ENCODE measurements around the gene RNF149.
"Not testable (repeated sequence)": the region's sequence is repeated elsewhere in the genome, so short reads cannot be mapped to it uniquely, and the experiment has no call there.

Gene RNF149

DNA sequence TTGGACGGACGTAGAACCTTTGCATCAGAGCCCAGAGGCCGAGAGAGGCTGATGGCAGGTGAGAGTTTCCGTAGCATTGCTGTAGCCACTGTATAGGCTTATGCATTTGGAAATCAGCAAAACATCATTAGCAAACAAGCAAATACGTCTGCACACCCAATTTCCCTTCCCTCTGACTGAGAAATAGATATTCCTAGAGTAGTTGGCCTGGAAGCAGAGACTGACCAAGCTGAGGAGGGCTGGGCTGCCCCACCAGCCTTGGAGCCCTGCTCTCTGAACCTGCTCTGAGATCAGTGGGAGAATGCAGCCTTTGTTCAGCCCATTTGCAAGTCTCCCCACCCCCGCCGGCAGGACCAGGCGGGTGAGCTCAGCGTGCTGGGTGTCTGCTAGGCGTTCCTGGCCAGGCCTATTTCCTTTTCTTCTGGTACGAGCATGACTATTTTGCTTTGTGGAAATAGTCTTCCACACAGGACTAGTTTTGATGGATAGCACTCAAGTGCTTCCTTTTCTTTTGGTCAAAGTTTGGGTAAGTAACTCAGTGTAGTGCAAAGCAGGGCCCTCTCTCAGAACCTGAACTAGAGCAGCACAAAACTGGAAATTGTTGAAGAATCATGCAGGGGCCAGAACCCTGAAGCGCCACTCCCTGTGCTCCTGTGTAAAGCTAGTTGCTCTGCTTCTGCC, 21.9 kb upstream of the RNF149 start:
- DNase-seq = peak; percentile 46

DNA sequence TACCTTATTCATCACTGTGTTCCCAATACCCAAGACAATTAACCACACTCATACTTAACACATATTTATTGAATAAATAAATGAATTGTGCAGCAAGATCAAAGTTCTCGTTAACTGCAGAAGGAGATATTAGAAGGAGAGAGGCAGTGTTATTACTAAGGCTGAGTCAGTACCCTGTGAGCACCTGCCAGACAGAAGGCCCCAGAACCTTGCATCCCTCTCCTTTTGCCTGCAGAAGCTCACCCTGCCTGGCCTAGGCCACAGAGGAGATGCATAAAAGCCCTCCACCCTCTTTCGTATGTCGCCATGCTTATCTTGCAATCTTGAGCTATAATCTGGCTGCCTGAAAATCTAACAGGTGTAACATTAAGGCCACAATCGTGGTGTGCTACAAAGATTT, 20.5 kb upstream of the RNF149 start:
- DNase-seq = no peak

DNA sequence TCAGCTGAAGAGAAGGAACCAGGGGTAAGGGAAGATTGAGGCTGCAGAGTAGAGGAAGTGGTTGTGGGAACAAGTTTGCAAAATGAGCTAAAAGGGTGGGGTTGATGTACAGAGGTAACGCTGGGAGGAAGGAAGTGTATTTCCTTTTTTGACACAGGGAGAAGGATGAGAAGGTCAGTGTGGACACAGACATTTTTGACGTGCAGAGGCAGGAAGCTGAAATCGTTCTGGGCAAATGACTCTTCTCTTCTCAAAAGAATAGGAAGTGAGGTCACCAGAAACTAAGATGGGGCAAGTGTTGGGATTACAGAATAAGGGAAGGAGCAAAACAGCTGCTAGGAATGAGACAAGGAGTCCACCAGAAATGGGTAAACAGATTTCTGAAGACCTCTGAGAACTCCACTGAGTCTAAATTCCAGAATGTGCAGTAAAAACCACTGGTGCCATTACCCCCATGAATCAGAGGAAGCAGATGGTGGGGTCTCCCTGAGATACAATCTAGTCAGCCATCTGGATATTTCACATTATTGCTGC, 20.0 kb upstream of the RNF149 start:
- no peak for DNase-seq

DNA sequence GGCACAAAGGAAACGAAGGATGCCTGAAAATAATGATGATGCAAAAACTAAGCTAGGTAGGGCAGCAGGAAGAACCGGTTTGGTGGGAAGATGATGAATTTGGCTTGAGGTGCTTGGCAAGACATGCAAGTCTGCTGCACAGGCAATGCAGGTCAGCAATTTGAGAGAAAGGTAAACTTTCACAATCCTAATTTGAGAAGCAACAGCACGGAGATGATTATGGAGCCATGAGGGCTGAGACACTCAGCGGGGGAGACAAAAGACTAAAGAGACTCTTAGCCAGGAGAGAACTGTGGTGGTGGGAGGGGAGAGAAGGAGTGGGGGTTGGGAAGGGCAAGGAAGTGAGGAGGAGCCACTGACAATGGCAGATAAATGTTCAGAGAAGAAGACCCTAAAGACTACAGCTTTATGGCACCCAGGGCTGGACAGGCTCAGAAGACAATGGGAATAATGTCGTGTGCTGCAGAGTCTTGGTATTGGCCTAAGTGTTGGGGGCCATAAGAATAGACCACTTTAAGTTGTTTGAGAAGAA, 19.4 kb upstream of the RNF149 start:
- no peak for DNase-seq

GRCh38 chr2:101325425-101325824, 16.9 kb upstream of the RNF149 start:
- DNase-seq = no peak

DNA sequence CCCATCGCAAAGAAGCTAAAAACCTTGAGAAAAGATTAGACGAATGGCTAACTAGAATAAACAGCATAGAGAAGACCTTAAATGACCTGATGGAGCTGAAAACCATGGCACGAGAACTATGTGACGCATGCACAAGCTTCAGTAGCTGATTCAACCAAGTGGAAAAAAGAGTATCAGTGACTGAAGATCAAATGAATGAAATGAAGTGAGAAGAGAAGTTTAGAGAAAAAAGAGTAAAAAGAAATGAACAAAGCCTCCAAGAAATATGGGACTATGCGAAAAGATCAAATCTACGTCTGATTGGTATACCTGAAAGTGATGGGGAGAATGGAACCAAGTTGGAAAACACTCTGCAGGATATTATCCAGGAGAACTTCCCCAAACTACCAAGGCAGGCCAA, 8.1 kb upstream of the RNF149 start:
- not testable (repeated sequence) for DNase-seq

- no peak for DNase-seq
Measured at GRCh38 chr2:101311696-101312017, 3.2 kb upstream of the RNF149 start.

- no peak for DNase-seq
Measured at GRCh38 chr2:101310834-101311695, 2.6 kb upstream of the RNF149 start.

DNA sequence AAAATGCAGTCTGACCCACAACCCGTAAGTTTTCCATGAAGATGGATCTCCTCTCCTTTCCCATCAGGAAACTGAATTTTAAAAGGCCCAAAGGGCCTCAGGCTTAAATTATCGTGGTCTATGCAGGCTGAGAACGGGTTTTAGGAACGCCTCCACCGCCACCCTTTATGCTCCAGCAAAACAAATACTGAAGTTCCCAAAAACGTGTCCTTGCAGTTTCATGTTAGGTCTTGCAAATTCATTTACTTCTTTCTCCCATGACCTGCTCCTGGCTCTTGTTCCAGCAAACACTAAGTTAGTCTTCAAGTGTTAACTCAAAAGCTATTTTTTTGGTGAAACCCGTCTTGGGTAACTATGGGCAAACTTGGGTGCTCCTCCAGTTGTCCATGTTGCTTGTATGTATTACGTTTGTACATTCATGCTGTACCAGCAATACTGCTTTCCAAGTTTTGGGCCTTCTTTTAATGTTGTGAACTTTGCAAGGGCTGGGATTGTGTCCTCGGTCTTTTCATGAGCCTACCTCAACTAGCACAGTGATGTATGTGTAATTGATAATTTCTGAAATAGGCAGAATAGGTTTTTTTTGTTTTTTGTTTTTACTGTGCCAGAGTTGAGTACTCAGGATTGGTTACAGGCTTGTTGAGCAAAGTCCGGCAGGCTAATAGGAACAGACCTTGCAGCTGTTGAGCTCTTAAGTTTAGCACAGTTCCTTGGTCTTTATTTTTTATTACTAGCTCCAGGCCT, 1.8 kb upstream of the RNF149 start:
- DNase-seq = no peak

DNA sequence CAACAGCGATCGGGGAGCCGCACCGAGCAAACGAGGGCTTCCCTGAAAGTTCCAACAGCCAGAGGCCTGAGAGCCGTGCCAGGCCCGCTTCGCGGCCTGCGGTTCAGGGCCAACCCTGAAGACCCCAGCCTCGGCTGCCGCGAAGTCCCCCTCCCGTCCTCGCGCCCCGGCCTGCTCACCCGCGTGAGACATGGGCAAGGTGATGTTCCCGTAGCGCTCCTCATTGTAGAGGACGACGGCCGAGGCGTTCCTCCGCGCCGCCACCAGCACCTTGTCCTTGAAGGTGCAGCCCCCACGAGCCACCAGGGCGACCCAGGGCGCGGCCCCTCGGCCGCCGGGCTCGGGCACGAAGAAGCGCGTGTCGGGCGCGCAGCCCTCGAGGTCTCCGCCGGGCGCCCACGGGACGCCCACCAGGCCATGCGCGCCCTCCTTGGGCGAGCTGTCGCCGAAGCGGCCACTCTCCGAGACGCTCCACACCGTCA, 510 bp downstream of the RNF149 start:
- peak; percentile 42 for DNase-seq

- DNase-seq = peak; percentile 31
Measured at GRCh38 chr2:101307503-101307902, 998 bp downstream of the RNF149 start.

DNA sequence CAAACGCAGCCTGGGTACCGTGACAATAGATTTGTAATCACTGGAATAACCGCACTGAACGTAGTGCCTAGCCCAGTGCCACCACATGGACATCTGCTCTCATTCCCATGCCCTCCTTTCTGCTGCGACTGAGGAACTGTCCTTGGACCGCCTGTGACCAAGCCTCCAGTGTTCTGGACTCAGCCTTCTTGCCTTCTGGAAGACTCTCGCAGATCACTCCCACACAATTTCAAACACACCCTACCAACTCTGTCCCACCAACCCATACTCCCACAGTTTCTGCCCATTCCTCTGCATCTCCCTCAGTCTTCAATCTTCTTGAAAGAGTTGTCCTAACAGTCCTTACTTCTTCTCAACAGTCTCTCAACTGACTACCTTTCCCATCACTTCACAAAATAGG, 2.1 kb downstream of the RNF149 start:
- DNase-seq = no peak

DNA sequence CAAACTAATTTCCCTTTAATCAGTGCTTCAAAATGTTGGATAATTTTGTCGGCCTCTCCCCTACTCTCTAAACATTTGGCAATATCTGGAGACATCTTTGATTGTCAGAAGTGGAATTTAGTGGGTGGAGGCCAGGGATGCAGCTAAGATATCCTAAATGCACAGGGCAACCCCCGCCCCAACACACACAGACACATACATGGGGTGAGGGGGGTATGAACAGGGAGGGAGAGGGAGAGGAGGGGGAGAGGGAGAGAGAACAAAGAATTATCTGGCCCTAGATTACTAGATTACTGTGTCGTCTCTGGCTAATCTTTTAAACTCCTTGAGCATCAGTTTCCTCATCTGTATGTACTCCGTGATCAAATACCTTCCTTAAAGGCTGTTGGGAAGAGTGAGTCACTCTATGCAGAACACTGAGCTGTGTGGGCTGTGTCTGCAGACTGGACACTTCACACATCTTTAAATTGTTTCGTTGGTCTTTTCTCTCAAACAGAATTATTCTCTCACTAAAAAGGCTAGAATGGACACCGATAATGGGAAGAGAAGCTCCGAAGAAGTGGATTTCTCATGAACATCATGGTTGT, 2.9 kb downstream of the RNF149 start:
- DNase-seq = no peak

GRCh38 chr2:101305035-101305434, 3.5 kb downstream of the RNF149 start:
- no peak for DNase-seq

- DNase-seq = no peak
Measured at GRCh38 chr2:101303688-101304087, 4.8 kb downstream of the RNF149 start.

DNA sequence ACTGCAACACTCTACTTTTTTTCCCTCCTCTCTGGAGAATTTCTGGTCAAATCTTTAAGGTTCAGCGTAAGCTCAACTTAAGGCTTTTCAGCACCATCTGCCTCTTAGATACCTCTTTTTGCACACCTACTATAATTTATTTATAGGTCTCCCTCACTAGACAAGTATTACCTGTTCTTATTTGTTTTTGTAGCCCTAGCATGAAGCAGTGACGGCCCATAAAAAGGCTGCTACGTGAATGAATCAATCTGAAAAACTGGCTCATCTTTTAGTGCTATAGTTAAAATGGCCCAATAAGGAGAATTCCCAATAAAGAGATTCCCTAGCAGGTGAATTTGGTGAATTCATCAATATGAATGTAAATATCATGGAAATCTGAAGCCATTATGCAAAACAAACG, 6.5 kb downstream of the RNF149 start:
- DNase-seq = no peak

DNA sequence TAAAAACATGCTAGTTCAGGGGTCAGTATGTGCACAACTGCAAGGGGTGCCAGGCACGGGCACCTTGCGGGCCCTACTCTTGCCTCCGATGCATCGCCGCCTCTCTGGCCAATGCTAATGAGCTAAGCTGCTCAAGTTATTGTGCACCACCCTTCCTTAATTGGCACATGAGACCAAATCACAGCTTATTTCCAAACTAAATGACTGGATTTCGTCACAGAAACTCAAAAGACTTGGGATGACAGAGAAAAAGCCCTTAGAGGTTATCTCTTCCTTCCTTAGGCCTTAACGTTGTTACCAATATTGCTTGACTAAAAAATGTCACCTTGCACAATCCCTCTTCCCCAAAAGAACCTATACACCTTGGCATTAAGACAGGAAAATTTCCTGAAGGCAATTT, 7.7 kb downstream of the RNF149 start:
- no peak for DNase-seq

DNA sequence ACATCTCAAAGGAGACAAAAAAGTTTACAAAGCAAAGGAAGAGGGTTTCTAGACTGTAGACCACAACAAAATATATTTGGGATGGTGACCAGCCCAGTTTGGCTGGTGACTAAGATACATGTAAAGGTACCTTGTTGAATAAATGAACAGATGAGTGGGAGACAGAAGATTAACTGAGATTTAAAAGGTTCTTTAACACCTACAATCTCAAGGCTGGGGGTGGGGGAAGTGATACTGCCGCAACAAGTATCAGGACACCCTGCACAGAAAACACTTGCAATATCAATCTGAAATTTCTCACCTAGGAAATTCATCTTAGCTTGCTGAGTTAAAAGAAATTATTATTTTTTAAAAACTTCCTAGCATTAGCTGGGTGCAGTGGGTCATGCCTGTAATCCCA, 8.3 kb downstream of the RNF149 start:
- peak; percentile 11 for DNase-seq

GRCh38 chr2:101299604-101300003, 8.9 kb downstream of the RNF149 start:
- no peak for DNase-seq

DNA sequence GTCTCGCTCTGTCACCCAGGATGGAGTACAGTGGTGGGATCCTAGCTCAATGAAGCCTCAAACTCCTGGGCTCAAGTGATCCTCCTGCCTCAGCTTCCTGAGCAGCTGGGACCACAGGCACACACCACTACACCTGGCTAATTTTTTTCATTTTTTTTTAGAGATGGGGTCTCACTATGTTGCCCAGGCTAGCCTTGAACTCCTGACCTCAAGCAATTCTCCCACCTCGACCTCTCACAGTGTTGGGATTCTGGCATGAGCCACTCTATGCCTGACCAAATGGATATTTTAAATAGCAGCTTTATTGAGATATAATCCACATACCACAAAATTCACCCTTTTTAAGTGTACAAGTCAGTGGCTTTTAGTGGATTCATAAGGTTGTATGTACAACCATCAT, 11.1 kb downstream of the RNF149 start:
- DNase-seq = no peak

GRCh38 chr2:101296371-101296770, 12.1 kb downstream of the RNF149 start:
- DNase-seq = no peak

- no peak for DNase-seq
Measured at GRCh38 chr2:101295895-101296294, 12.6 kb downstream of the RNF149 start.

DNA sequence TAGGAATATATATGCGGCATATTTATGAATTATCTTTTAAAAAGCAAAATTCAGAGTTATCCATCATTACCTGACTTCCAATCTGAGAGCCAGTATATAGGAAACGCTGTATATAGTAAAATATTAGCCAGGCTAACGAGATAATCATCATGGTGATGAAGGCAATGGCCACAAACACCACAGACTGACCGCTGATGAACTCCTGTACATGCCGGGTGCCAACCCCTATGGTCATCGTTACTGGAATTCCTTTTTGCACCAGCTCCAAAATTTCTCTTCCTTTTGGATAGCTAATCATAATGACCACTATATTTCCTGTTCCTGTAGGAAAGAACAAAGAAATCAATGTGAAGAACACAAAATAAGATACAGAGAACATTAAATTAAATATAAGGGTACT, 13.6 kb downstream of the RNF149 start:
- no peak for DNase-seq

Measured in stimulated activated naive CD4-positive, alpha-beta T cell treated with Interleukin-2 at 50 U/mL for 16 hours (primary cell).